ENCODE results near the gene MRS2.

Gene MRS2

GRCh38 chr6:24464253-24465038 lies 61.7 kb downstream of the MRS2 start:
- Histone ChIP-seq H3K4me2 (no peak overlapping the region), H3K27ac (no peak overlapping the region), H3K36me3 (ENCODE audit: insufficient read depth) (no peaks in the 10 kb centered on the region), H3K27me3 (ENCODE audit: insufficient read depth, low read depth) (no peaks in the 10 kb centered on the region), H2AFZ (ENCODE audit: low read depth) (no peak overlapping the region), H3K9ac (no peak overlapping the region), H3K4me3 (IDR thresholded peaks at IDR 0.05; ENCODE audit: insufficient read depth, low read depth, low read length) (no peak overlapping the region), H3K4me1 (ENCODE audit: low read depth, poor library complexity, severe bottlenecking) (no peaks in the 10 kb centered on the region), H4K20me1 (ENCODE audit: insufficient read depth) (no peaks in the 10 kb centered on the region), H3K79me2 (ENCODE audit: insufficient read depth, low read depth) (no peaks in the 10 kb centered on the region)
- no peak for TF ChIP-seq CTCF (conservative IDR thresholded peaks at IDR 0.05; ENCODE audit: low read depth, low read length)

DNA sequence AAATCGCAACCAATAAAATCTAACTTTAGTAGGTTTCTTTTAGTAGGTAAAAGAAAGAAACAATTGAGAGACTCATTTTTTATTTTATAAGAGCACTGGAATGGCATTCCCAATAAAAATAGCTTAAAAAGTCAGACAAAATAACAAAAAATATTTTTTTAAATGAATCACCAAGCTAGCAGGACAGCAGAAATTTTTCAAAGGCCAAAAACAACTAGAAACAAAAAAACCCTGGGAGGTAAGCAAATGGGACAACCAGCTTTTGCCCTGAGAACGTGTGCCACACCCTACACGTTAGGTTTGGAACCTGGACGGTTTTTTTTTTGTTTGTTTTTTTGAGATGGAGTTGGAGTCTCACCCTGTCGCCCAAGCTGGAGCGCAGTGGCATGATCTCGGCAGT lies 67.1 kb downstream of the MRS2 start:
- Histone ChIP-seq H3K9ac (no peak overlapping the region), H3K4me2 (no peak overlapping the region), H4K20me1 (ENCODE audit: insufficient read depth) (no peaks in the 10 kb centered on the region), H3K4me1 (ENCODE audit: low read depth, poor library complexity, severe bottlenecking) (peaks cover 5% of the 10 kb centered on the region), H3K27me3 (ENCODE audit: insufficient read depth, low read depth) (no peaks in the 10 kb centered on the region), H3K36me3 (ENCODE audit: insufficient read depth) (no peaks in the 10 kb centered on the region), H3K27ac (no peak overlapping the region), H3K4me3 (IDR thresholded peaks at IDR 0.05; ENCODE audit: insufficient read depth, low read depth, low read length) (no peak overlapping the region), H2AFZ (ENCODE audit: low read depth) (no peak overlapping the region), H3K79me2 (ENCODE audit: insufficient read depth, low read depth) (no peaks in the 10 kb centered on the region)
- no peak for TF ChIP-seq CTCF (conservative IDR thresholded peaks at IDR 0.05; ENCODE audit: low read depth, low read length)

DNA sequence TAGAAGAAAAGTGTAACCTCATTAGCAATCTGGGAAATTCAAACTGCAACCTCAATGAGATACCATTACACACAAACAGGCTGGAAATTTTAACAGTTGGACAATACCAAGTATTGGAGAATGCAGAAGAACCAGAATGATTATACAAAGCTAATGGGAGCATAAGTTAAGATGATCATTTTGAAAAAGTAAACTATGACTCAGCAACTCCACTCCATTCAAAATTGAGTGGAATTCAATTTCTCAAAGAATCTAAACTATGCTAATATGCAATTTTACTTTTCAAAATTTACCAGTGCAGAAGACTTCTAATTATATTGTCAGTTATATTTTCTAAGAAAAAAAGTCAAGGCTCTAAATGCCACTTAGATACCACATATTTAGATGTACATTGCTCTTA lies 69.4 kb downstream of the MRS2 start:
- H3K27ac ChIP-seq, result no peak overlapping the region
- H3K79me2 ChIP-seq (ENCODE audit: insufficient read depth, low read depth), result no peaks in the 10 kb centered on the region
- no peak overlapping the region for H3K4me3 ChIP-seq (IDR thresholded peaks at IDR 0.05; ENCODE audit: insufficient read depth, low read depth, low read length)
- H4K20me1 ChIP-seq (ENCODE audit: insufficient read depth), result no peaks in the 10 kb centered on the region
- no peaks in the 10 kb centered on the region for H3K27me3 ChIP-seq (ENCODE audit: insufficient read depth, low read depth)
- H3K9ac ChIP-seq, result no peak overlapping the region
- H3K4me2 ChIP-seq, result no peak overlapping the region
- H3K4me1 ChIP-seq (ENCODE audit: low read depth, poor library complexity, severe bottlenecking), result peaks cover 9% of the 10 kb centered on the region
- no peaks in the 10 kb centered on the region for H3K36me3 ChIP-seq (ENCODE audit: insufficient read depth)
- no peak overlapping the region for H2AFZ ChIP-seq (ENCODE audit: low read depth)
- TF ChIP-seq CTCF (conservative IDR thresholded peaks at IDR 0.05; ENCODE audit: low read depth, low read length), result no peak

Data from KMS-11 (cell line).